Coronary artery (tissue), 2 donors: Measurements from ENCODE around the gene SCNN1G.
"Not testable (repeated sequence)": the region's sequence is repeated elsewhere in the genome, so short reads cannot be mapped to it uniquely, and the experiment has no call there.

Source experiments
- DNase-seq: peaks from one replicate; pipeline ENCODE4 v3.0.0-alpha.2; 2017; ENCODE audit warnings: low spot score
- H3K27ac ChIP-seq, 2 donors: fragments of 200-600 bp; sonication (generic); one replicate each; pipeline ENCODE4 v1.5.1; 2016 to 2019
- H3K4me3 ChIP-seq: fragments of 200-600 bp; sonication (generic); 2 replicates; pipeline ENCODE4 v1.5.1; 2016; ENCODE audit warnings: mild to moderate bottlenecking, moderate library complexity
- CTCF ChIP-seq: fragments of 200-600 bp; sonication (generic); IDR thresholded peaks from one replicate; pipeline ENCODE4 v1.5.1; 2019; ENCODE audit warnings: antibody characterized with exemption

Gene SCNN1G

GRCh38 chr16:23141033-23141432 is 41.5 kb upstream of the SCNN1G start:
- no peak for DNase-seq
- Histone ChIP-seq H3K27ac (no peak overlapping the region), H3K4me3 (no peak overlapping the region)
- TF ChIP-seq CTCF = no peak

- Histone ChIP-seq H3K27ac (no peak overlapping the region), H3K4me3 (no peak overlapping the region)
- TF ChIP-seq CTCF = no peak
- no peak for DNase-seq
Observed at GRCh38 chr16:23141500-23141899, 41.0 kb upstream of the SCNN1G start.

- Histone ChIP-seq H3K4me3 (no peak overlapping the region), H3K27ac (no peak overlapping the region)
- no peak for TF ChIP-seq CTCF
- DNase-seq = no peak
Observed at GRCh38 chr16:23141959-23142740, 40.4 kb upstream of the SCNN1G start.

- no peak for DNase-seq
- Histone ChIP-seq H3K4me3 (no peak overlapping the region), H3K27ac (no peak overlapping the region)
- no peak for TF ChIP-seq CTCF
Observed at GRCh38 chr16:23143391-23143790, 39.2 kb upstream of the SCNN1G start.

- H3K4me3 ChIP-seq, DNase-seq, H3K27ac ChIP-seq: not testable (repeated sequence)
Observed at GRCh38 chr16:23144393-23144792, 38.2 kb upstream of the SCNN1G start.

GRCh38 chr16:23145186-23145585 is 37.4 kb upstream of the SCNN1G start:
- no peak overlapping the region for H3K4me3 ChIP-seq
- no peak for DNase-seq

GRCh38 chr16:23145608-23146007 is 36.9 kb upstream of the SCNN1G start:
- no peak for TF ChIP-seq CTCF
- no peak overlapping the region for H3K27ac ChIP-seq
- DNase-seq = no peak
- no peak overlapping the region for H3K4me3 ChIP-seq

More at GRCh38 chr16:23145186-23145585, 37.4 kb upstream of the SCNN1G start:
- no peak for TF ChIP-seq CTCF
- no peak overlapping the region for H3K27ac ChIP-seq
